WTC11 (cell line): Measurements from ENCODE around the gene RGS18. TPM values are rescaled to one million over a fixed set of nuclear protein-coding genes. Genes with fewer than 3 reads are reported as not detected.
"Not testable (repeated sequence)": the region's sequence is repeated elsewhere in the genome, so short reads cannot be mapped to it uniquely, and the experiment has no call there.

ENCODE experiments used
- ATAC-seq: fragments of 200-7000 bp; cut with Tn5 transposase; 2 replicates; pipeline ENCODE4 v1.10.0; 2021; ENCODE audit warnings: mild to moderate bottlenecking, moderate library complexity
- CTCF ChIA-PET: fragments of 300-600 bp; sonication (Branson Sonifier 250); formaldehyde crosslinking; loops from one replicate; lab custom pipeline; 2021; ENCODE audit warnings: antibody characterized with exemption; lab: Charles Lee
- POLR2A ChIA-PET: fragments of 350-600 bp; sonication (Branson Sonifier 250); formaldehyde crosslinking; loops from one replicate; lab custom pipeline; 2021; ENCODE audit warnings: antibody characterized with exemption; lab: Charles Lee
- DNase-seq: peaks from one replicate; pipeline ENCODE4 v3.0.0; 2021; ENCODE audit warnings: low spot score
- H3K27ac Mint-ChIP-seq: 2 replicates; pipeline ENCODE4 v1.8.0; 2021; ENCODE audit warnings: mixed read lengths
- H3K27me3 Mint-ChIP-seq: 2 replicates; pipeline ENCODE4 v1.8.0; 2021; ENCODE audit warnings: low read depth, mild to moderate bottlenecking, moderate library complexity, mixed read lengths
- H3K36me3 Mint-ChIP-seq: 2 replicates; pipeline ENCODE4 v1.8.0; 2021; ENCODE audit warnings: mixed read lengths
- H3K4me1 Mint-ChIP-seq: 2 replicates; pipeline ENCODE4 v1.8.0; 2022; ENCODE audit warnings: mixed read lengths
- H3K4me3 Mint-ChIP-seq: 2 replicates; pipeline ENCODE4 v1.8.0; 2021; ENCODE audit warnings: mild to moderate bottlenecking, moderate library complexity, mixed read lengths
- H3K9me3 Mint-ChIP-seq: 2 replicates; pipeline ENCODE4 v1.8.0; 2021; ENCODE audit warnings: mixed read lengths
- AFF4 ChIP-seq: sonication (generic); formaldehyde crosslinking; IDR thresholded peaks from 2 replicates; pipeline ENCODE4 v1.8.1; 2023; ENCODE audit warnings: mild to moderate bottlenecking, missing genetic modification reagents, borderline replicate concordance
- ATF1 ChIP-seq: sonication (generic); formaldehyde crosslinking; IDR thresholded peaks from 2 replicates; pipeline ENCODE4 v1.8.1; 2023; ENCODE audit warnings: mild to moderate bottlenecking, moderate library complexity, missing genetic modification reagents
- ATF3 ChIP-seq: sonication (generic); formaldehyde crosslinking; conservative IDR thresholded peaks from 2 replicates; pipeline ENCODE4 v1.8.1; 2022; ENCODE audit warnings: mild to moderate bottlenecking, missing genetic modification reagents
- CBFB ChIP-seq: sonication (generic); formaldehyde crosslinking; IDR thresholded peaks from 2 replicates; pipeline ENCODE4 v1.8.1; 2022; ENCODE audit warnings: mild to moderate bottlenecking, low read depth, missing genetic modification reagents
- CREM ChIP-seq: sonication (generic); formaldehyde crosslinking; IDR thresholded peaks from 2 replicates; pipeline ENCODE4 v1.8.1; 2022; ENCODE audit warnings: mild to moderate bottlenecking, missing genetic modification reagents, moderate library complexity
- CTCF ChIP-seq: fragments of 200-600 bp; IDR thresholded peaks from 2 replicates; pipeline ENCODE4 v1.8.0; 2022; ENCODE audit warnings: antibody characterized with exemption
- FOXJ3 ChIP-seq: sonication (generic); formaldehyde crosslinking; IDR thresholded peaks from 2 replicates; pipeline ENCODE4 v1.9.0; 2021; ENCODE audit warnings: missing genetic modification reagents, mild to moderate bottlenecking, borderline replicate concordance
- FOXK1 ChIP-seq: sonication (generic); formaldehyde crosslinking; IDR thresholded peaks from 2 replicates; pipeline ENCODE4 v1.8.0; 2022; ENCODE audit warnings: mild to moderate bottlenecking, moderate library complexity, missing genetic modification reagents
- GABPB1 ChIP-seq: sonication (generic); formaldehyde crosslinking; IDR thresholded peaks from 2 replicates; pipeline ENCODE4 v1.8.1; 2023; ENCODE audit warnings: mild to moderate bottlenecking, missing genetic modification reagents
- IRF2 ChIP-seq: sonication (generic); formaldehyde crosslinking; IDR thresholded peaks from 2 replicates; pipeline ENCODE4 v1.8.0; 2022; ENCODE audit warnings: low read depth, missing genetic modification reagents, borderline replicate concordance
- JAZF1 ChIP-seq: fragments of 250-450 bp; sonication (Bioruptor Pico); IDR thresholded peaks from 2 replicates; pipeline ENCODE4 v1.9.0; 2021; ENCODE audit warnings: moderate library complexity, mild to moderate bottlenecking, inconsistent platforms
- MAX ChIP-seq: sonication (generic); formaldehyde crosslinking; IDR thresholded peaks from 2 replicates; pipeline ENCODE4 v1.8.0; 2022; ENCODE audit warnings: mild to moderate bottlenecking, missing genetic modification reagents
- MXD4 ChIP-seq: fragments of 250-450 bp; sonication (Bioruptor Pico); IDR thresholded peaks from 2 replicates; pipeline ENCODE4 v1.8.0; 2021; ENCODE audit warnings: mild to moderate bottlenecking, moderate library complexity, borderline replicate concordance
- NFYB ChIP-seq: sonication (generic); formaldehyde crosslinking; conservative IDR thresholded peaks from 2 replicates; pipeline ENCODE4 v1.8.0; 2022; ENCODE audit warnings: low read depth, missing genetic modification reagents
- OVOL2 ChIP-seq: fragments of 250-450 bp; sonication (Bioruptor Pico); IDR thresholded peaks from 2 replicates; pipeline ENCODE4 v1.9.0; 2021; ENCODE audit warnings: mild to moderate bottlenecking, borderline replicate concordance
- SOX15 ChIP-seq: fragments of 250-450 bp; sonication (Bioruptor Pico); IDR thresholded peaks from 2 replicates; pipeline ENCODE4 v1.9.0; 2021; ENCODE audit warnings: mild to moderate bottlenecking
- ZNF121 ChIP-seq: sonication (generic); formaldehyde crosslinking; IDR thresholded peaks from 2 replicates; pipeline ENCODE4 v1.8.0; 2023; ENCODE audit warnings: missing genetic modification reagents
- ZNF263 ChIP-seq: sonication (generic); formaldehyde crosslinking; IDR thresholded peaks from 2 replicates; pipeline ENCODE4 v1.8.1; 2022; ENCODE audit warnings: low read depth, mild to moderate bottlenecking, moderate library complexity, missing genetic modification reagents
- ZNF512 ChIP-seq: sonication (generic); formaldehyde crosslinking; IDR thresholded peaks from 2 replicates; pipeline ENCODE4 v1.8.1; 2022; ENCODE audit warnings: missing genetic modification reagents, borderline replicate concordance
- ZNF671 ChIP-seq: fragments of 250-450 bp; sonication (Bioruptor Pico); IDR thresholded peaks from 2 replicates; pipeline ENCODE4 v1.8.0; 2021; ENCODE audit warnings: mild to moderate bottlenecking
- total RNA-seq: library from RNA; stranded (reverse); gene quantifications from 3 replicates; pipeline ENCODE4 v1.2.3, GENCODE V29; 2021

The RGS18 gene
- total RNA-seq, 1 experiment from 2014 or later: not detected

GRCh38 chr1:192130175-192130574, 28.1 kb upstream of the RGS18 start (continued):
- TF ChIP-seq CBFB (CRISPR knock-in tag) (no peak), NFYB (CRISPR knock-in tag) (no peak), ATF3 (CRISPR knock-in tag) (no peak), ZNF671 (CRISPR knock-in tag) (no peak), IRF2 (CRISPR knock-in tag) (no peak)

GRCh38 chr1:192130865-192131264, 27.4 kb upstream of the RGS18 start:
- H3K9me3 Mint-ChIP-seq, H3K4me3 Mint-ChIP-seq, DNase-seq, CTCF ChIA-PET, ATAC-seq, H3K27me3 Mint-ChIP-seq, POLR2A ChIA-PET, H3K27ac Mint-ChIP-seq: not testable (repeated sequence)
- peaks cover 10% of the 10 kb centered on the region for H3K36me3 Mint-ChIP-seq
- peaks cover 21% of the 10 kb centered on the region for H3K4me1 Mint-ChIP-seq

- ChIA-PET POLR2A (no interaction called here), CTCF (no interaction called here)
- no peak overlapping the region for H3K4me3 Mint-ChIP-seq
Measured at GRCh38 chr1:192131914-192132313, 26.3 kb upstream of the RGS18 start.

GRCh38 chr1:192133350-192133926, 24.8 kb upstream of the RGS18 start:
- H3K9me3 Mint-ChIP-seq: peaks cover 12% of the 10 kb centered on the region
- H3K4me3 Mint-ChIP-seq: no peak overlapping the region
- H3K4me1 Mint-ChIP-seq: no peaks in the 10 kb centered on the region
- no peak for ATAC-seq
- ChIA-PET POLR2A (no interaction called here), CTCF (no interaction called here)
- no peak for DNase-seq
- no peak overlapping the region for H3K27ac Mint-ChIP-seq
- no peak for TF ChIP-seq MAX (CRISPR knock-in tag)
- peaks cover 10% of the 10 kb centered on the region for H3K36me3 Mint-ChIP-seq
- no peaks in the 10 kb centered on the region for H3K27me3 Mint-ChIP-seq

More at GRCh38 chr1:192131914-192132313, 26.3 kb upstream of the RGS18 start:
- Mint-ChIP-seq H3K36me3 (peaks cover 10% of the 10 kb centered on the region), H3K27ac (no peak overlapping the region), H3K4me1 (peaks cover 11% of the 10 kb centered on the region), H3K27me3 (no peaks in the 10 kb centered on the region), H3K9me3 (peaks cover 5% of the 10 kb centered on the region)
- TF ChIP-seq ZNF263 (CRISPR knock-in tag) (no peak), SOX15 (CRISPR knock-in tag) (no peak), OVOL2 (no peak), IRF2 (CRISPR knock-in tag) (no peak), MXD4 (CRISPR knock-in tag) (no peak), GABPB1 (CRISPR knock-in tag) (no peak)
- ATAC-seq (no peak), DNase-seq (no peak)

- Mint-ChIP-seq H3K4me3 (no peak overlapping the region), H3K27ac (no peak overlapping the region), H3K36me3 (0 out of 2 replicates have a peak, but pooled peaks cover under 1% of the 10 kb centered on the region), H3K27me3 (no peaks in the 10 kb centered on the region), H3K9me3 (peaks cover 10% of the 10 kb centered on the region), H3K4me1 (no peaks in the 10 kb centered on the region)
- ATAC-seq (no peak), DNase-seq (no peak)
- ChIA-PET POLR2A (no interaction called here), CTCF (no interaction called here)
- no peak for TF ChIP-seq MAX (CRISPR knock-in tag)
- no peak for TF ChIP-seq JAZF1 (CRISPR knock-in tag)
- no peak for TF ChIP-seq ZNF121 (CRISPR knock-in tag)
- no peak for TF ChIP-seq CTCF
- no peak for TF ChIP-seq CREM (CRISPR knock-in tag)
- TF ChIP-seq FOXJ3: no peak
- TF ChIP-seq AFF4 (CRISPR knock-in tag): no peak
- TF ChIP-seq ATF1: no peak
- TF ChIP-seq FOXK1: no peak
- no peak for TF ChIP-seq CBFB (CRISPR knock-in tag)
- no peak for TF ChIP-seq ZNF512 (CRISPR knock-in tag)
Measured at GRCh38 chr1:192140382-192140781, 17.9 kb upstream of the RGS18 start.
